GM13977 (cell line): ENCODE data around the gene POLDIP3.

ENCODE experiments used
- DNase-seq: peaks from one replicate; pipeline ENCODE4 v3.0.0; 2012; ENCODE audit warnings: low spot score
- CTCF ChIP-seq: IDR thresholded peaks from 2 replicates; pipeline ENCODE4 v1.5.1; 2012; ENCODE audit warnings: mild to moderate bottlenecking, control low read depth; ENCODE audit not compliant: insufficient read depth; ENCODE audit errors: extremely low read depth, missing control alignments
- in situ Hi-C: fragments of 300-500 bp; cut with MboI; formaldehyde crosslinking; loops from one replicate; pipeline ENCODE4 v1.12.0; 2022; ENCODE audit warnings: low sequenced_read_pairs, low pct_unique_long_range_greater_than_20kb, mixed read lengths, inconsistent platforms; ENCODE audit not compliant: unreplicated experiment

Gene POLDIP3

GRCh38 chr22:42642806-42643633 lies 28.3 kb upstream of the POLDIP3 start:
- no peak for TF ChIP-seq CTCF
- no peak for DNase-seq
- in situ Hi-C loops: no loop called here

GRCh38 chr22:42641801-42642413 lies 27.2 kb upstream of the POLDIP3 start:
- DNase-seq: no peak
- TF ChIP-seq CTCF: no peak
- in situ Hi-C loops: no loop called here

GRCh38 chr22:42639541-42640241 lies 25.0 kb upstream of the POLDIP3 start:
- in situ Hi-C loops: no loop called here
- no peak for TF ChIP-seq CTCF
- DNase-seq: no peak

- DNase-seq: no peak
- no peak for TF ChIP-seq CTCF
- in situ Hi-C loops: no loop called here
Observed at GRCh38 chr22:42637555-42637954, 22.9 kb upstream of the POLDIP3 start.

GRCh38 chr22:42636506-42636905 lies 21.8 kb upstream of the POLDIP3 start:
- in situ Hi-C loops: no loop called here
- no peak for DNase-seq
- TF ChIP-seq CTCF: no peak

GRCh38 chr22:42635531-42635930 lies 20.8 kb upstream of the POLDIP3 start:
- in situ Hi-C loops: no loop called here
- TF ChIP-seq CTCF: no peak
- DNase-seq: no peak
